Stimulated activated CD4-positive, alpha-beta T cell treated with anti-CD3 and anti-CD28 coated beads, Interleukin-15, amount 100 ng/mL, for 48 hours (primary cell): Measurements from ENCODE around the gene LORICRIN.

Experiments
- DNase-seq, 2 donors: peaks; one replicate each; pipeline ENCODE4 v3.0.0-alpha.2; 2020; ENCODE audit warnings: low read depth in 2 of 2

Gene LORICRIN

DNA sequence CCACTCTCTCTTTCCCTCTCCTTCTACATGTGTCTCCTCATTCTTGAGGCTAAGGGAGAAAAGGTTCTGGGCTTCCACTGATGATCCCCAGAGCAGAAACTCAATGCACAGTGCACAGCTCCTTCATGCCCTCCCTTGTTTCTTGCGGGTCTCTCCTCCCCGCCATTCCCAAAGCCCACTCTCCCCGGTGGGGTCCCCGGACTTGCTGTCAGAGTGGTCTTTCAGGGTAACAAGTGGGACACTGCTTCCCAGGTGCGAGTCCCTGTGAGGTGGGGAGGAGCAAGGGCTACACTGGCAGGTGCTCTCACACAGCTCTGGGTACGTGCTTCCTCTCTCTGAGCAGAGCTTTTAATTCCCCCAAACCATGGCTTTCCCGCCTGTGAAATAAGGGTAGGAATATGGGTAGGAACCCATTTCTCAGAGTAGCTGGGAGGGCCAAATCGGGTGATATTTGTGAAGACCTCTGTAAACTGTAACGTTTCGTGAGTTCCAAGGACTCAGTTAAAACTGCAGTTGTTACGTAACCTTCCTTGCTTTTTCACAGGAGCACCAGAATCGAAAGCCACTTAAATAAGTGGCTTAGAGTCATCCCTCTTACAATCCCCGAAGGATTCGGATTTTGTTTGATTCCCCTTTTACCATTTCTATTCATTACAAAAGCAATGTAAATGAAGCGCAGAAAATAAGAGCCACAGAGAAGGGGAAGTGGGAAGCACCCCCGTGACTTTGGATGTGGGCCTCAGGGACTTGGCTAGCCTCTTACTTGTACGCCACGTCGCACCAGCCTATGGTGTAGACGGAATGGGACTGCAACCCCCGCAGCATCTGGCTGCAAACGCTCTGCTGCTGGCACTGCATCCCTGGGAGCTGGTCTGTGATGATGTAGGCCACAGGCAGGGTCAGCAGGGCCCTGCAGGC lies 47.1 kb downstream of the LORICRIN start:
- no peak for DNase-seq

DNA sequence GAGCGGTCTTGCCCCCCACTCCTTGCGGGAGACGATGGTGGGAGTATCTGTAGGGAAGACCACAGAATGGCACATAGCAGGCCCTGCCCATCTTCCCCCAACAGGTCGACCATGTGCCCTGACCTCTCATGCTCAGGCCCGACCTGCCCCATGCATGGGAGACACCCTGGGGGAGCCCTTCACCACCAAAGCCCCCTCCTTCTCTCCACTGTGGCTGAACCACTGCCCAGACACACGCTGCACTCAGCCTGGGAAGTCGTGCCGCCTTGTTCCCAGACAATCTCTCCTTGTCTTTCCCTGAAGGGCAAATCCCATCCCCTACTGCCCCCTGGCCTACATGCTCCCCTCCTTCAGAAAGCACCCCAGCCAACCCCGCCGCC lies 47.7 kb downstream of the LORICRIN start:
- no peak for DNase-seq

DNA sequence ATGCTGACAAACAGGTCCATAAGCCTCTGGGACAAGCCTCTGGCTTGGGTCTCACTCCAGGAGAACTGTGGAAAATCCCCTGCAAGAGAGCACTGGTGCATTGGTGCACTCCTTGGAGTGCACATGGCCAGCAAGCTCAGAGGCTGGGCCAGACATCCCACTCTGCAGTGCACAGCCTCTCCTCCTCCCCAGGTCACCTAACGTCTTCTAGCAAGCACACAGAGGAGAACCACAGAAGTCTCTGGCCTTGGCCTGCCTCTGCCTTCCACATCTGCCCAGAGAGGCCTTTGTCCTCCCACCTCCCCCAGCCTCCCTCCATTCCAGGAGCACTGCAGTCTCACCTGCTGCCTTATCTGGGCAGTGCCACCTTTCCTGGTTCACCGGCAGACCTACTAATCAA lies 49.1 kb downstream of the LORICRIN start:
- no peak for DNase-seq

DNA sequence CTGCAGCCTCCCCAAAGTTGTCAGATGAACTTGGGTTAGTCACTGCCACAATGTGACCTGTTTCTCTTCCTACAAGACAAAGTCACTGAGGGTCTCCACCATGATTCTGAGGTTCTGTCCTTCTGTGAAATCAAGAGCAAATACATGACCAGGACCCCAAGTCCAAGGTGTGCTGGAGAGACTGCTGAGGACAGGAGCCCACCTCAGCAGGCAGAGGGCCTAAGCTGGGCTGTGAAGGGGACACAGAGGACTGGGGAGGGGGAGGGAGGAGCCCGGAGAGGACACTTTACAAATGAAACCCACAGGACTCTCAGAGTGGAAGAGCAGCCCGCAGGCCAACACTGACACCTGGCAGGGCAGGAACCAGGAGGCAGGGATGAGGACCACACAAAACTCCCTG lies 50.0 kb downstream of the LORICRIN start:
- no peak for DNase-seq

DNA sequence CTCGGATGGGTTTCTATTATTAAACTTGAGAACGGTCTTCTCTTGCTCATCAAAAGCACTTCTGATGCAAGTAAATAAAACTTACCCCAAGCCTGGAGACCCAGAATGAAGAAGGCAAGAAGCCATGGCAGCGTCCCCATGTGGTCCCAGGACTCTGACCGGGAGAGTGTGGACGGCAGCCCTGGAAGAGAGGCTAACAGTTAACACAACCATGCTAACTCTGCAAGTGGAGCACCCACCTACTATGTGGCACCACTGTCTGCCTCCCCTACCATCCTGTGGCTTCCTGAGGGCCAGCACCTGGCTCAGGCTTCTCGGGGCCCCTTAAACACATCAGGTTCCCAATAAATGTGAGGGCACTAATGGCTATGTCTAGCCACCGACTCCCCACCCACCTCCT lies 51.0 kb downstream of the LORICRIN start:
- DNase-seq: no peak
